GM23248 (cell line): ENCODE results near the gene SMYD3. TPM values are rescaled to one million over a fixed set of nuclear protein-coding genes. Genes with fewer than 3 reads are reported as not detected.

Source experiments
- DNase-seq: peaks from one replicate; pipeline ENCODE4 v3.0.0-alpha.2; 2015
- H2AFZ ChIP-seq: fragments of 200-600 bp; sonication (generic); 2 replicates; pipeline ENCODE4 v1.6.1; 2016; ENCODE audit warnings: antibody characterized with exemption
- H3F3A ChIP-seq: fragments of 200-600 bp; sonication (generic); 2 replicates; pipeline ENCODE4 v1.6.1; 2016; ENCODE audit warnings: mild to moderate bottlenecking, antibody characterized with exemption, mixed run types; ENCODE audit not compliant: insufficient read depth
- H3K27ac ChIP-seq: fragments of 200-600 bp; sonication (generic); 2 replicates; pipeline ENCODE4 v1.5.1; 2016; ENCODE audit warnings: mild to moderate bottlenecking
- H3K27me3 ChIP-seq: fragments of 200-600 bp; sonication (generic); replicated peaks from 2 replicates; pipeline ENCODE4 v1.6.1; 2016; ENCODE audit warnings: mild to moderate bottlenecking; ENCODE audit not compliant: insufficient read depth
- H3K36me3 ChIP-seq: fragments of 200-600 bp; sonication (generic); 2 replicates; pipeline ENCODE4 v1.6.1; 2016; ENCODE audit warnings: low read depth, mild to moderate bottlenecking
- H3K4me1 ChIP-seq: fragments of 200-600 bp; sonication (generic); 2 replicates; pipeline ENCODE4 v1.6.1; 2016; ENCODE audit warnings: mild to moderate bottlenecking; ENCODE audit not compliant: insufficient read depth
- H3K4me2 ChIP-seq: fragments of 200-600 bp; sonication (generic); one replicate; pipeline ENCODE4 v1.6.1; 2016; ENCODE audit warnings: mild to moderate bottlenecking; ENCODE audit not compliant: unreplicated experiment
- H3K4me3 ChIP-seq: fragments of 200-600 bp; sonication (generic); 2 replicates; pipeline ENCODE4 v1.5.1; 2016; ENCODE audit warnings: mild to moderate bottlenecking
- H3K79me2 ChIP-seq: fragments of 200-600 bp; sonication (generic); 2 replicates; pipeline ENCODE4 v1.6.1; 2016; ENCODE audit warnings: mild to moderate bottlenecking; ENCODE audit not compliant: insufficient read depth
- H3K9ac ChIP-seq: fragments of 200-600 bp; sonication (generic); 2 replicates; pipeline ENCODE4 v1.6.1; 2016; ENCODE audit warnings: mild to moderate bottlenecking
- H3K9me2 ChIP-seq: fragments of 200-600 bp; sonication (generic); 2 replicates; pipeline ENCODE4 v1.6.1; 2016; ENCODE audit warnings: mixed run types, mild to moderate bottlenecking, moderate library complexity; ENCODE audit not compliant: insufficient read depth
- H3K9me3 ChIP-seq: fragments of 200-600 bp; sonication (generic); one replicate; pipeline ENCODE4 v1.6.1; 2017; ENCODE audit warnings: low read depth
- H4K20me1 ChIP-seq: fragments of 200-600 bp; sonication (generic); 2 replicates; pipeline ENCODE4 v1.6.0; 2016; ENCODE audit not compliant: insufficient read depth
- EZH2 ChIP-seq: fragments of 200-600 bp; sonication (generic); IDR thresholded peaks from 2 replicates; pipeline ENCODE4 v1.6.1; 2018; ENCODE audit warnings: antibody characterized with exemption, mild to moderate bottlenecking; ENCODE audit not compliant: insufficient read depth, poor library complexity, severe bottlenecking
- EZH2phosphoT487 ChIP-seq: fragments of 200-600 bp; sonication (generic); IDR thresholded peaks from 2 replicates; pipeline ENCODE4 v1.6.1; 2018; ENCODE audit warnings: antibody characterized with exemption, moderate library complexity, mild to moderate bottlenecking, low read depth; ENCODE audit not compliant: insufficient read depth
- WGBS, 2 experiments: methylation state at CpG; one replicate each; pipeline ENCODE4 v1.1.6; 2015 to 2017; ENCODE audit warnings: low lambda C conversion rate in 2 of 2, low coverage in 1 of 2; ENCODE audit errors: missing lambda C conversion rate in 2 of 2; 5-methylcytosine and 5-hydroxymethylcytosine counted together
- in situ Hi-C: fragments of 300-500 bp; cut with MboI; formaldehyde crosslinking; loops from 2 replicates; pipeline ENCODE4 v1.15.0; 2020
- polyA plus RNA-seq: library from polyadenylated mRNA; unstranded; fragments of >200 nt; fragmentation: Nextera tagmentation; extraction: Ambion mirVana; gene quantifications from 2 replicates; pipeline ENCODE4 v1.2.1, GENCODE V29; 2016
- small RNA-seq: library from RNA; depleted of rRNA; stranded (forward); fragments of <200 nt; gene quantifications from one replicate; pipeline ENCODE3, GENCODE V24; 2014; ENCODE audit warnings: low read depth, low replicate concordance
- total RNA-seq: library from RNA; depleted of rRNA; stranded (reverse); fragments of >200 nt; shearing (Covaris generic); gene quantifications from 2 replicates; pipeline ENCODE4 v1.2.3, GENCODE V29; 2014; rRNA removed

The SMYD3 gene
- total and polyA plus RNA-seq, 2 experiments from 2014 or later, result 32.1 to 44.8 TPM

GRCh38 chr1:245701631-245702030 is 805.4 kb downstream of the SMYD3 start:
- H2AFZ ChIP-seq, result no peak overlapping the region
- H3K9ac ChIP-seq, result no peak overlapping the region
- 0 out of 2 replicates have a peak, but pooled peaks cover 2% of the 10 kb centered on the region for H3F3A ChIP-seq
- DNase-seq, result no peak
- no peak overlapping the region for H3K4me3 ChIP-seq
- TF ChIP-seq EZH2 (no peak), EZH2phosphoT487 (no peak)
- H3K9me2 ChIP-seq, result no peaks in the 10 kb centered on the region; the same call in 1 of the 2 replicates
- no peak overlapping the region for H3K27ac ChIP-seq
- no peaks in the 10 kb centered on the region for H3K9me3 ChIP-seq
- 70 to 71% methylated on average over 7 of the region's 7 CpGs for WGBS, 2 experiments
- no peak overlapping the region for H3K4me2 ChIP-seq
- 0 out of 2 replicates have a peak, but pooled peaks cover 3% of the 10 kb centered on the region for H3K36me3 ChIP-seq
- in situ Hi-C loops, result no loop called here
- H4K20me1 ChIP-seq, result no peaks in the 10 kb centered on the region
- H3K27me3 ChIP-seq, result no peaks in the 10 kb centered on the region
- no peaks in the 10 kb centered on the region for H3K79me2 ChIP-seq
- peaks cover 10% of the 10 kb centered on the region; the same call in 1 of the 2 replicates for H3K4me1 ChIP-seq

- no peak for DNase-seq
Observed at GRCh38 chr1:245700631-245701030, 806.4 kb downstream of the SMYD3 start.

More at GRCh38 chr1:245700631-245701030, 806.4 kb downstream of the SMYD3 start:
- H3K4me2 ChIP-seq, result no peak overlapping the region
- H3K27ac ChIP-seq, result no peak overlapping the region
- H3F3A ChIP-seq, result 0 out of 2 replicates have a peak, but pooled peaks cover 2% of the 10 kb centered on the region
- H3K9me3 ChIP-seq, result no peaks in the 10 kb centered on the region
- in situ Hi-C loops, result no loop called here
- H3K4me3 ChIP-seq, result no peak overlapping the region
- H3K27me3 ChIP-seq, result no peaks in the 10 kb centered on the region
- 89 to 90% methylated on average over 13 of the region's 13 CpGs for WGBS, 2 experiments
- 0 out of 2 replicates have a peak, but pooled peaks cover 3% of the 10 kb centered on the region for H3K36me3 ChIP-seq
- peaks cover 10% of the 10 kb centered on the region; the same call in 1 of the 2 replicates for H3K4me1 ChIP-seq
- H3K9me2 ChIP-seq, result no peaks in the 10 kb centered on the region; the same call in 1 of the 2 replicates
- H3K79me2 ChIP-seq, result no peaks in the 10 kb centered on the region
- H2AFZ ChIP-seq, result no peak overlapping the region
- no peaks in the 10 kb centered on the region for H4K20me1 ChIP-seq
- TF ChIP-seq EZH2phosphoT487, result no peak
- no peak for TF ChIP-seq EZH2
- no peak overlapping the region for H3K9ac ChIP-seq

Small RNA genes within 50 kb of the gene (small RNA-seq; reads per million reads assigned to genes)
- not detected for gene AL356583.2
- not detected for gene RF00019
- not detected for gene RNU6-1283P

Other genes starting within 250 kb of the SMYD3 start
- 20.6 and 28.8 TPM in 2 replicates for gene TFB2M, start 59.0 kb upstream of the SMYD3 start, total RNA-seq
- 32.0 and 32.1 TPM in 2 replicates for gene TFB2M, start 59.0 kb upstream of the SMYD3 start, polyA plus RNA-seq
- gene CNST, start 59.2 kb upstream of the SMYD3 start, total RNA-seq, result 41.7 and 44.5 TPM in 2 replicates
- 33.5 and 35.0 TPM in 2 replicates for gene CNST, start 59.2 kb upstream of the SMYD3 start, polyA plus RNA-seq
- gene SCCPDH, start 217.1 kb upstream of the SMYD3 start, total RNA-seq, result 26.4 and 36.3 TPM in 2 replicates
- gene SCCPDH, start 217.1 kb upstream of the SMYD3 start, polyA plus RNA-seq, result 37.5 and 40.3 TPM in 2 replicates